ENCODE measurements around the gene APEX1.
"Not testable (repeated sequence)": the region's sequence is repeated elsewhere in the genome, so short reads cannot be mapped to it uniquely, and the experiment has no call there.

APEX1 gene

GRCh38 chr14:20494935-20495766, 40.1 kb downstream of the APEX1 start:
- no peak overlapping the region for H3K27ac ChIP-seq
- TF ChIP-seq CTCF (conservative IDR thresholded peaks at IDR 0.05), result no peak

- TF ChIP-seq CTCF (conservative IDR thresholded peaks at IDR 0.05), result no peak
- H3K27ac ChIP-seq, result no peak overlapping the region
Observed at GRCh38 chr14:20498622-20499021, 43.6 kb downstream of the APEX1 start.

- TF ChIP-seq CTCF (conservative IDR thresholded peaks at IDR 0.05), result no peak
- no peak overlapping the region for H3K27ac ChIP-seq
Observed at GRCh38 chr14:20499108-20499507, 44.1 kb downstream of the APEX1 start.

- no peak overlapping the region for H3K27ac ChIP-seq
Observed at GRCh38 chr14:20499881-20500280, 44.9 kb downstream of the APEX1 start.

GRCh38 chr14:20501346-20501745, 46.3 kb downstream of the APEX1 start:
- no peak overlapping the region for H3K27ac ChIP-seq
- TF ChIP-seq CTCF (conservative IDR thresholded peaks at IDR 0.05), result no peak

More at GRCh38 chr14:20499881-20500280, 44.9 kb downstream of the APEX1 start:
- TF ChIP-seq CTCF (conservative IDR thresholded peaks at IDR 0.05), result no peak

GRCh38 chr14:20503898-20504297, 48.9 kb downstream of the APEX1 start:
- TF ChIP-seq CTCF (conservative IDR thresholded peaks at IDR 0.05), result no peak
- H3K27ac ChIP-seq, result no peak overlapping the region

GRCh38 chr14:20506276-20506675, 51.2 kb downstream of the APEX1 start:
- not testable (repeated sequence) for H3K27ac ChIP-seq

- H3K27ac ChIP-seq, result not testable (repeated sequence)
Observed at GRCh38 chr14:20506752-20507151, 51.7 kb downstream of the APEX1 start.

Measured in VCaP (cell line).